GM18870 (cell line): Measurements from ENCODE around the gene UNC13B.
"Not testable (repeated sequence)": the region's sequence is repeated elsewhere in the genome, so short reads cannot be mapped to it uniquely, and the experiment has no call there.

Experiments used
- ATAC-seq: cut with Tn5 transposase; IDR thresholded peaks from one replicate; pipeline ENCODE4 v1.9.1; 2021; ENCODE audit warnings: moderate library complexity; ENCODE audit not compliant: unreplicated experiment

UNC13B gene

GRCh38 chr9:35364817-35365585, 203.2 kb downstream of the UNC13B start:
- no peak for ATAC-seq

GRCh38 chr9:35366627-35367026, 204.8 kb downstream of the UNC13B start:
- no peak for ATAC-seq

DNA sequence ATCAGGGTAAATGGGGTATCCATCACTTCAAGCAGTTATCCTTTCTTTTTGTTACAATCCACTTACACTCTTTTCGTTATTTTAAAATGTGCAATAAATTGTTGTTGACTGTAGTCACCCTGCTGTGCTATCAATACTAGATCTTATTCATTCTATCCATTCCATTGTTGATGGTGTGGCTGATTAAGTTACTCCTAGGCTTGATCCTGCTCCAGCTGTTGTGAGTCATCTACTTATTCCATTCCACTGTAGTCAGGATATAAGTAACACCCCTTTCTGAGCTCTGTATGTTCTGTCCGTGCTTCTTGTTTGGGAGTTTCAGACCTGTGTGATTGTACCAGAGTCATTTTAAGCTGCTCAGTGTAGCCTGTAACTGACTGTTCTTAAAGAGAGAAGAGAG, 205.6 kb downstream of the UNC13B start:
- ATAC-seq: no peak

DNA sequence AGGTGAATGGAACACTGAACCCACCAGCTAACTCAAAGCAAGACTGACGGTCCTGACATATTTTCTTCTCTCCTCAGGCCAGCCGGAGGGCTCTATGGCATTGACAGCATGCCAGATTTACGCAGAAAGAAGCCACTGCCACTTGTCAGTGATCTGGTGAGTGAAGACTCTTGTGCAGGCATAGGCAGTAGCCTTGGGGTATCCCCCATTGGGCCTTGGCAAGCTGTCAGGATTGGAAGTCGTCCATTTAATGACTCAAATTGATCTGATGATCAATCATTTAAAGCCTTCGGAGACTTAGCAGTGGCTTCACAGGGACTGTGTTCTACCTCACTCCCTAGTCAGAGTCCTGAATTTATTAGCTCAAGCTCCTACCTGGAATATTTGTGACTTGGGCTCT, 208.4 kb downstream of the UNC13B start:
- ATAC-seq: no peak

DNA sequence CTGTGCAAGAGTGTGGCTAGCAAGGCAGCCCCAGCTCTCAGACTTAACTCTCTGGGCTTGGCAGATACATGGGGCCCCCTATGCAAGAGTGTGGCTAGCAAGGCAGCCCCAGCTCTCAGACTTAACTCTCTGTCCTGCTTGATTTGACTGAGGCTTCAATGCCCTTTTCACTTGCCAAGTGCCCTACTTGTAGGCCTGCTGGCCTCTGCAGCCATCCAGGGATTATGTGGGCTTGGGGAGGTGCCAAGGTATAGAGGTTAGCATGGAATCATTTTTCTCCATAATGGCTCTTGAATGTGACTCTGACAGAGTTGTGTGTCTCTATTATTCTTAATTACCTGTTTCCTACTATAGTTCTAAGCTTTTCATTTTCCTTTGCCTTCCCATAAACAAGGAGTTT, 212.6 kb downstream of the UNC13B start:
- no peak for ATAC-seq

DNA sequence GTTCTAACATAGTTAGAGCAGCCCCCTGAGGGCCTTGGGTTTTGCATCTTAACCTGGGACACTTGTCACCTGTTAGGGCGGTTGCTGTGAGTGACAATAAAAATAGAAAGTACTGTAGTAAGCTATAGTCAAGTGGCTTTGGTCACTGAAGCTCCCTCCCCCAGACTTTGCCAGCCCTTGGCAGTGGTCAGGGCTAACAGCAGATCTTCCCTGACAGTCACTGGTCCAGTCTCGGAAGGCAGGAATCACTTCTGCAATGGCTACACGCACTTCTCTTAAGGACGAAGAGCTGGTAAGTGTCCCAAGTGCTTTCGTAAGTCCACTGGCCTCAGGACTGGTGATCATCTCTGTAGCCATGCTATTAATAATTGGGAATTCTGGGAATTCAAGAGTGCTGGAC, 213.1 kb downstream of the UNC13B start:
- no peak for ATAC-seq

- ATAC-seq: no peak
Measured at GRCh38 chr9:35380039-35380438, 218.2 kb downstream of the UNC13B start.

- no peak for ATAC-seq
Measured at GRCh38 chr9:35380619-35381018, 218.8 kb downstream of the UNC13B start.

DNA sequence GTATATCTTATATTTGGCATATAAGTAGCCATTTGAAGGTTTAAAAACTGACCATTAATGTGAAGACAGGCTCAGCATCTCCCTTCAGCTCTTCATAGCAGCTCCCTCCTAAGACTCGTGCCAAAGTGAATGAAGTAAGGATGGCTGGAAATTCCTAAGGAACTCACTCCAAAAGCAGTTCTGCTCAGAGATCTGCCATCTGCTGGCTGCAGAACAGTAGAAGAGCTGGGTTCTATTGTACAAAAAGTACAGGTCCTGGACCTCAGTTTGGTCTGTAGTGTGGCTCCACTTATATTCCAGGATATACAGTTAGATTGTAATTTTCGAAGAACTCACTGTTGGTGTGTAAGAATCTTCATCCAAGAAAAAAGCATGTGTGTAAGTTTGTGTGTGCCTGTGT, 223.2 kb downstream of the UNC13B start:
- ATAC-seq: no peak

- ATAC-seq: no peak
Measured at GRCh38 chr9:35395076-35395705, 233.4 kb downstream of the UNC13B start.

GRCh38 chr9:35395706-35396101, 233.9 kb downstream of the UNC13B start:
- ATAC-seq: no peak

- no peak for ATAC-seq
Measured at GRCh38 chr9:35396560-35397215, 234.9 kb downstream of the UNC13B start.

- ATAC-seq: no peak
Measured at GRCh38 chr9:35397216-35397698, 235.4 kb downstream of the UNC13B start.

- ATAC-seq: no peak
Measured at GRCh38 chr9:35397923-35398322, 236.1 kb downstream of the UNC13B start.

- no peak for ATAC-seq
Measured at GRCh38 chr9:35398651-35399335, 237.0 kb downstream of the UNC13B start.

DNA sequence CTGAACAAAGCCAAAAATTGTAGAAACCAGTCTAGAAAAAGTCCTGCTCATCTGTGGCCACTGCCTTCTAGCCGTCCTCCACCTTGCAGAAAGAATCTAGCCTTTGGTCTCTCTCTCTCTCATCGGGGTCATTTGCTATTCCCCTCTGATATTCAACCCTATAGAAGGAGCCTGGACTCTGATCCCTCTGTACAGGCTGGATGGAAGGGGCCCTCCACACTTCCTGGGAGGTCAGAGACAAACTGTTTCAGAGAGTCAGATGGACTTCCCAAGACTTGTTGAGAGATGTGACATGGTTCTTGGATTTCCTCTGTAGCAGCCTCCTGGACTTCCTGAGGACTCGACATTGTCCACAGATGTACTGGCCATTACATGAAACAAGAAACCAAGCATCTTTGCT, 243.1 kb downstream of the UNC13B start:
- no peak for ATAC-seq

GRCh38 chr9:35406183-35406959, 244.6 kb downstream of the UNC13B start:
- no peak for ATAC-seq

GRCh38 chr9:35407846-35408245, 246.0 kb downstream of the UNC13B start:
- no peak for ATAC-seq

DNA sequence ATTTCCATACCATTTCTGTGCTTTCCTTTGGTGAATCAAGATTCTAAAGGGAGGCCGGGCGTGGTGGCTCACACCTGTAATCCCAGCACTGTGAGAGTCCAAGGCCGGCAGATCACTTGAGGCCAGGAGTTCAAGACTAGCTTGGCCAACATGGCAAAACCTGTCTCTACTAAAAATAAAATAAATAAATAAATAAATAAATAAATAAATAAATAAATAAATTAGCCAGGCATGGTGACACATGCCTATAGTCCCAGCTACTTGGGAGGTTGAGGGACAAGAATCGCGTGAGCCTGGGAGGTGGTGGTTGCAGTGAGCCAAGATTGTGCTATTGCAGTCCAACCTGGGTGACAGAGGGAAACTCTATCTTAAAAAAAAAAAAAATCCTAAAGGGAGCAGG, 247.6 kb downstream of the UNC13B start:
- ATAC-seq: not testable (repeated sequence)

- ATAC-seq: no peak
Measured at GRCh38 chr9:35414889-35415288, 253.1 kb downstream of the UNC13B start.
